ENCODE results near the gene WWOX. TPM values are rescaled to one million over a fixed set of nuclear protein-coding genes. Genes with fewer than 3 reads are reported as not detected.

WWOX gene
- total and polyA plus RNA-seq, 2 of the 13 experiments (the other 11 are each of a cell fraction or from before 2014, with no cell fraction given): 9.1 to 37.4 TPM

GRCh38 chr16:78624366-78624765 lies 524.9 kb downstream of the WWOX start:
- 90% methylated on average over 2 of the region's 2 CpGs for WGBS (ENCODE audit: low lambda C conversion rate)
- H2AFZ ChIP-seq (ENCODE audit: low read length): no peak overlapping the region
- in situ Hi-C loops (cut with HindIII; ENCODE audit: extremely low pct_ligation_motif_present, low pct_unique_long_range_greater_than_20kb) (no loop called here), intact Hi-C loops (cut with micrococcal nuclease; ENCODE audit: unreplicated experiment) (no loop called here)
- H3K9me3 ChIP-seq (ENCODE audit: low read length): peaks cover 8% of the 10 kb centered on the region
- no peaks in the 10 kb centered on the region for H3K27me3 ChIP-seq (ENCODE audit: control insufficient read depth in 1 of 2, insufficient read depth in 2 of 2, low read length in 2 of 2)
- no peaks in the 10 kb centered on the region for H4K20me1 ChIP-seq (ENCODE audit: insufficient read depth, low read length)
- H3K36me3 ChIP-seq (replicated peaks in 1 of 2; ENCODE audit: control insufficient read depth in 1 of 2, insufficient read depth in 2 of 2, low read length in 2 of 2): no peaks in the 10 kb centered on the region
- no peak for ATAC-seq
- CTCF ChIA-PET (ENCODE audit: low intra/inter-chr PET ratio, low total read pairs): no interaction called here
- no peak overlapping the region for H3K9ac ChIP-seq (ENCODE audit: insufficient read depth, low read depth, low read length)
- no peaks in the 10 kb centered on the region for H3K4me1 ChIP-seq (ENCODE audit: insufficient read depth, low read length)
- DNase-seq (ENCODE audit: low spot score): no peak
- no peak overlapping the region for H3K4me3 ChIP-seq (replicated peaks in 1 of 3; ENCODE audit: insufficient read depth in 1 of 3, low read depth in 2 of 3, low read length in 3 of 3)
- no peak for TF ChIP-seq GRHL1 (CRISPR knock-in tag; conservative IDR thresholded peaks at IDR 0.05)
- no peak for TF ChIP-seq MXD4 (CRISPR knock-in tag; IDR thresholded peaks at IDR 0.05)
- TF ChIP-seq MEF2D (CRISPR knock-in tag; IDR thresholded peaks at IDR 0.05): no peak
- no peak for TF ChIP-seq ZNF264 (CRISPR knock-in tag; IDR thresholded peaks at IDR 0.05)
- no peak overlapping the region for H3K27ac ChIP-seq (ENCODE audit: extremely low read length, insufficient read depth, low read length)
- BruUV-seq (replicated peaks): no TSS peak
- H3K79me2 ChIP-seq (ENCODE audit: insufficient read depth, low read length): no peaks in the 10 kb centered on the region
- H3K4me2 ChIP-seq (ENCODE audit: low read depth, low read length): no peak overlapping the region
- FAIRE-seq: no peak
- POLR2A ChIA-PET: no interaction called here

GRCh38 chr16:78628461-78629045 lies 529.1 kb downstream of the WWOX start:
- no peaks in the 10 kb centered on the region for H3K4me1 ChIP-seq (ENCODE audit: insufficient read depth, low read length)
- FAIRE-seq (no peak), DNase-seq (ENCODE audit: low spot score) (no peak), ATAC-seq (no peak)
- WGBS (ENCODE audit: low lambda C conversion rate): 72% methylated on average over 8 of the region's 8 CpGs
- H3K36me3 ChIP-seq (replicated peaks in 1 of 2; ENCODE audit: control insufficient read depth in 1 of 2, insufficient read depth in 2 of 2, low read length in 2 of 2): no peaks in the 10 kb centered on the region
- H3K27ac ChIP-seq (ENCODE audit: extremely low read length, insufficient read depth, low read length): no peak overlapping the region
- no TSS peak for BruUV-seq (replicated peaks)
- in situ Hi-C loops (cut with HindIII; ENCODE audit: extremely low pct_ligation_motif_present, low pct_unique_long_range_greater_than_20kb): no loop called here
- H3K4me2 ChIP-seq (ENCODE audit: low read depth, low read length): no peak overlapping the region
- no peaks in the 10 kb centered on the region for H4K20me1 ChIP-seq (ENCODE audit: insufficient read depth, low read length)
- ChIA-PET POLR2A (no interaction called here), CTCF (ENCODE audit: low intra/inter-chr PET ratio, low total read pairs) (no interaction called here)
- H3K27me3 ChIP-seq (ENCODE audit: control insufficient read depth in 1 of 2, insufficient read depth in 2 of 2, low read length in 2 of 2): no peaks in the 10 kb centered on the region
- no peak overlapping the region for H3K4me3 ChIP-seq (replicated peaks in 1 of 3; ENCODE audit: insufficient read depth in 1 of 3, low read depth in 2 of 3, low read length in 3 of 3)
- H3K9me3 ChIP-seq (ENCODE audit: low read length): peaks cover 10% of the 10 kb centered on the region
- no peaks in the 10 kb centered on the region for H3K79me2 ChIP-seq (ENCODE audit: insufficient read depth, low read length)
- H2AFZ ChIP-seq (ENCODE audit: low read length): no peak overlapping the region
- intact Hi-C loops (cut with micrococcal nuclease; ENCODE audit: unreplicated experiment): no loop called here
- no peak overlapping the region for H3K9ac ChIP-seq (ENCODE audit: insufficient read depth, low read depth, low read length)
- TF ChIP-seq ZNF563 (CRISPR knock-in tag; IDR thresholded peaks at IDR 0.05) (no peak), KDM1A (CRISPR knock-in tag; IDR thresholded peaks at IDR 0.05) (no peak), ZNF749 (CRISPR knock-in tag; IDR thresholded peaks at IDR 0.05; ENCODE audit: borderline replicate concordance) (no peak), ZNF549 (CRISPR knock-in tag; IDR thresholded peaks at IDR 0.05) (no peak), POLR2A (IDR thresholded peaks at IDR 0.05; ENCODE audit: insufficient read depth in 1 of 2, low read depth in 2 of 2, low read length in 2 of 2) (no peak), BCLAF1 (IDR thresholded peaks at IDR 0.05) (no peak), CSRNP2 (CRISPR knock-in tag; conservative IDR thresholded peaks at IDR 0.05; ENCODE audit: low read depth) (no peak), ZNF570 (CRISPR knock-in tag; IDR thresholded peaks at IDR 0.05; ENCODE audit: borderline replicate concordance) (no peak)
